Small intestine (tissue), 7 donors: ENCODE results near the gene EXOSC7. TPM values are rescaled to one million over a fixed set of nuclear protein-coding genes. Genes with fewer than 3 reads are reported as not detected.
"Not testable (repeated sequence)": the region's sequence is repeated elsewhere in the genome, so short reads cannot be mapped to it uniquely, and the experiment has no call there.

ENCODE experiments used
- DNase-seq, 2 donors: peaks; one replicate each; pipeline versions ENCODE4 v3.0.0 to v3.0.0-alpha.2; 2013
- FAIRE-seq: peaks from 2 replicates; lab custom pipeline; 2012; peaks lifted over from hg19 to GRCh38; lab: Jason Lieb, UNC
- H3K27ac ChIP-seq, 3 donors: one replicate each; pipeline ENCODE4 v1.5.1; 2013; ENCODE audit warnings: low read length in 2 of 3, mild to moderate bottlenecking in 2 of 3, control low read depth in 1 of 3, inconsistent platforms in 1 of 3, low read depth in 1 of 3, moderate library complexity in 1 of 3
- H3K27me3 ChIP-seq, 3 donors: one replicate each; pipeline ENCODE4 v1.6.1; 2013; ENCODE audit warnings: low read length in 3 of 3, inconsistent platforms in 1 of 3; ENCODE audit not compliant: control insufficient read depth in 3 of 3, insufficient read depth in 3 of 3
- H3K36me3 ChIP-seq, 3 donors: one replicate each; pipeline ENCODE4 v1.6.1; 2013; ENCODE audit warnings: low read length in 3 of 3, inconsistent platforms in 1 of 3, low read depth in 1 of 3, mild to moderate bottlenecking in 1 of 3, moderate library complexity in 1 of 3; ENCODE audit not compliant: control insufficient read depth in 3 of 3, insufficient read depth in 2 of 3
- H3K4me1 ChIP-seq, 3 donors: one replicate each; pipeline ENCODE4 v1.6.1; 2013; ENCODE audit warnings: low read length in 2 of 3, inconsistent platforms in 1 of 3, low read depth in 1 of 3, mild to moderate bottlenecking in 1 of 3, moderate library complexity in 1 of 3; ENCODE audit not compliant: control insufficient read depth in 3 of 3, insufficient read depth in 2 of 3
- H3K4me3 ChIP-seq, 3 donors: one replicate each; pipeline ENCODE4 v1.5.1; 2013; ENCODE audit warnings: low read length in 3 of 3, control low read depth in 1 of 3, inconsistent platforms in 1 of 3, low read depth in 1 of 3, mild to moderate bottlenecking in 1 of 3, moderate library complexity in 1 of 3
- H3K9me3 ChIP-seq, 2 donors: one replicate each; pipeline ENCODE4 v1.6.1; 2013; ENCODE audit warnings: low read depth in 1 of 2, low read length in 1 of 2; ENCODE audit not compliant: control insufficient read depth in 2 of 2, insufficient read depth in 1 of 2
- WGBS, 3 donors: extraction: QIAGEN DNeasy Blood & Tissue Kit; methylation state at CpG; one replicate each; pipeline ENCODE4 v1.1.7; 2013; 5-methylcytosine and 5-hydroxymethylcytosine counted together
- polyA plus RNA-seq, 4 donors: library from polyadenylated mRNA; stranded (reverse) in 3 of 4; unstranded in 1 of 4; fragments of 200-250 nt in 3 of 4; fragments of 120-200 nt in 1 of 4; gene quantifications; one replicate each; pipeline versions ENCODE4 v1.2.1 to v1.2.3, GENCODE V29; 2013
- donor health status: healthy with polysubstance abuse.
- donor health status: control.
- donor health status: control.
- donor health status: Bipolar disorder and iron deficiency.
- donor health status: healthy.

The EXOSC7 gene
- polyA plus RNA-seq, 4 donors: 21.9 to 39.4 (median 30.4) TPM

- WGBS, 3 donors: 66 to 81% (median 69%) methylated on average over 4 of the region's 4 CpGs
Measured at GRCh38 chr3:45049807-45050206, 73.8 kb downstream of the EXOSC7 start.

GRCh38 chr3:45051685-45052084 lies 75.6 kb downstream of the EXOSC7 start:
- no peak overlapping the region for H3K27ac ChIP-seq
- no peaks in the 10 kb centered on the region for H3K9me3 ChIP-seq
- DNase-seq (no peak), FAIRE-seq (no peak)
- H3K27me3 ChIP-seq: peaks cover 0 to 4% (median 0%) of the 10 kb centered on the region in 3 donors
- 78 to 81% (median 78%) methylated on average over 6 of the region's 6 CpGs for WGBS, 3 donors
- H3K36me3 ChIP-seq: no peaks in the 10 kb centered on the region
- H3K4me1 ChIP-seq: peaks cover 0 to 3% (median 2%) of the 10 kb centered on the region in 3 donors
- H3K4me3 ChIP-seq: no peak overlapping the region

More at GRCh38 chr3:45049807-45050206, 73.8 kb downstream of the EXOSC7 start:
- Histone ChIP-seq H3K4me3 (no peak overlapping the region), H3K27me3 (peaks cover 0 to 7% (median 0%) of the 10 kb centered on the region in 3 donors), H3K27ac (no peak overlapping the region), H3K9me3 (no peaks in the 10 kb centered on the region), H3K36me3 (no peaks in the 10 kb centered on the region), H3K4me1 (no peaks in the 10 kb centered on the region)
- no peak for DNase-seq
- FAIRE-seq: no peak

GRCh38 chr3:45053805-45054195 lies 77.8 kb downstream of the EXOSC7 start:
- WGBS, 3 donors: 49 to 75% (median 52%) methylated on average over 1 of the region's 1 CpG
- H3K4me1 ChIP-seq, H3K4me3 ChIP-seq, H3K27ac ChIP-seq, FAIRE-seq, DNase-seq, H3K36me3 ChIP-seq, H3K27me3 ChIP-seq, H3K9me3 ChIP-seq: not testable (repeated sequence)

GRCh38 chr3:45054196-45054857 lies 78.3 kb downstream of the EXOSC7 start:
- no peak for FAIRE-seq
- H3K36me3 ChIP-seq: no peaks in the 10 kb centered on the region

GRCh38 chr3:45055032-45055410 lies 79.0 kb downstream of the EXOSC7 start:
- 40 to 54% (median 50%) methylated on average over 2 of the region's 2 CpGs for WGBS, 3 donors
- no peak for DNase-seq
- Histone ChIP-seq H3K4me1 (peaks cover 0 to 3% (median 2%) of the 10 kb centered on the region in 3 donors), H3K27ac (no peak overlapping the region), H3K4me3 (no peak overlapping the region), H3K9me3 (no peaks in the 10 kb centered on the region), H3K36me3 (no peaks in the 10 kb centered on the region), H3K27me3 (no peaks in the 10 kb centered on the region)
- FAIRE-seq: no peak

More at GRCh38 chr3:45054196-45054857, 78.3 kb downstream of the EXOSC7 start:
- Histone ChIP-seq H3K4me1 (peaks cover 0 to 3% (median 2%) of the 10 kb centered on the region in 3 donors), H3K4me3 (no peak overlapping the region), H3K27ac (no peak overlapping the region), H3K27me3 (no peaks in the 10 kb centered on the region), H3K9me3 (no peaks in the 10 kb centered on the region)
- WGBS, 3 donors: 70 to 90% (median 90%) methylated on average over 3 of the region's 3 CpGs
- DNase-seq: no peak

- WGBS, 3 donors: 67 to 77% (median 74%) methylated on average over 7 of the region's 7 CpGs
- no peak for FAIRE-seq
- H3K27ac ChIP-seq: peak overlapping the region in 1 of 3 donors; percentile 53
Measured at GRCh38 chr3:45055411-45056143, 79.5 kb downstream of the EXOSC7 start.

GRCh38 chr3:45056608-45057301 lies 80.7 kb downstream of the EXOSC7 start:
- DNase-seq (no peak), FAIRE-seq (no peak)
- Histone ChIP-seq H3K27ac (no peak overlapping the region), H3K4me3 (no peak overlapping the region), H3K4me1 (peaks cover 0 to 3% (median 2%) of the 10 kb centered on the region in 3 donors), H3K27me3 (no peaks in the 10 kb centered on the region), H3K36me3 (no peaks in the 10 kb centered on the region), H3K9me3 (no peaks in the 10 kb centered on the region)
- WGBS, 3 donors: 75 to 88% (median 83%) methylated on average over 5 of the region's 5 CpGs

More at GRCh38 chr3:45055411-45056143, 79.5 kb downstream of the EXOSC7 start:
- Histone ChIP-seq H3K4me1 (peaks cover 0 to 3% (median 2%) of the 10 kb centered on the region in 3 donors), H3K4me3 (no peak overlapping the region), H3K27me3 (no peaks in the 10 kb centered on the region), H3K36me3 (no peaks in the 10 kb centered on the region), H3K9me3 (no peaks in the 10 kb centered on the region)
- DNase-seq: no peak

GRCh38 chr3:45057557-45057956 lies 81.5 kb downstream of the EXOSC7 start:
- 48 to 60% (median 51%) methylated on average over 3 of the region's 3 CpGs for WGBS, 3 donors
- H3K9me3 ChIP-seq: no peaks in the 10 kb centered on the region
- H3K4me1 ChIP-seq: peaks cover 0 to 3% (median 2%) of the 10 kb centered on the region in 3 donors
- no peak for FAIRE-seq
- H3K4me3 ChIP-seq: no peak overlapping the region
- no peaks in the 10 kb centered on the region for H3K27me3 ChIP-seq
- no peaks in the 10 kb centered on the region for H3K36me3 ChIP-seq
- H3K27ac ChIP-seq: no peak overlapping the region
- DNase-seq: no peak
